ENCODE results near the gene ZNF775.
"Not testable (repeated sequence)": the region's sequence is repeated elsewhere in the genome, so short reads cannot be mapped to it uniquely, and the experiment has no call there.

The ZNF775 gene

GRCh38 chr7:150382123-150382843, 3.2 kb downstream of the ZNF775 start:
- in situ Hi-C loops (cut with HindIII; ENCODE audit: low pct_unique_long_range_greater_than_20kb, low sequenced_read_pairs) = no loop called here
- DNase-seq (ENCODE audit: low read depth in 1 of 2, low spot score in 1 of 2) = no peak
- no peak for TF ChIP-seq JUND (IDR thresholded peaks at IDR 0.05; ENCODE audit: low read depth)

- in situ Hi-C loops (cut with HindIII; ENCODE audit: low pct_unique_long_range_greater_than_20kb, low sequenced_read_pairs) = no loop called here
- no peak for TF ChIP-seq JUND (IDR thresholded peaks at IDR 0.05; ENCODE audit: low read depth)
- DNase-seq (ENCODE audit: low read depth in 1 of 2, low spot score in 1 of 2) = no peak
These were observed 3.7 kb downstream of the ZNF775 start for GRCh38 chr7:150382844-150383225.

- in situ Hi-C loops (cut with HindIII; ENCODE audit: low pct_unique_long_range_greater_than_20kb, low sequenced_read_pairs) = no loop called here
- no peak for TF ChIP-seq JUND (IDR thresholded peaks at IDR 0.05; ENCODE audit: low read depth)
- DNase-seq (ENCODE audit: low read depth in 1 of 2, low spot score in 1 of 2) = no peak
These were observed 4.7 kb downstream of the ZNF775 start for GRCh38 chr7:150383710-150384397.

DNA sequence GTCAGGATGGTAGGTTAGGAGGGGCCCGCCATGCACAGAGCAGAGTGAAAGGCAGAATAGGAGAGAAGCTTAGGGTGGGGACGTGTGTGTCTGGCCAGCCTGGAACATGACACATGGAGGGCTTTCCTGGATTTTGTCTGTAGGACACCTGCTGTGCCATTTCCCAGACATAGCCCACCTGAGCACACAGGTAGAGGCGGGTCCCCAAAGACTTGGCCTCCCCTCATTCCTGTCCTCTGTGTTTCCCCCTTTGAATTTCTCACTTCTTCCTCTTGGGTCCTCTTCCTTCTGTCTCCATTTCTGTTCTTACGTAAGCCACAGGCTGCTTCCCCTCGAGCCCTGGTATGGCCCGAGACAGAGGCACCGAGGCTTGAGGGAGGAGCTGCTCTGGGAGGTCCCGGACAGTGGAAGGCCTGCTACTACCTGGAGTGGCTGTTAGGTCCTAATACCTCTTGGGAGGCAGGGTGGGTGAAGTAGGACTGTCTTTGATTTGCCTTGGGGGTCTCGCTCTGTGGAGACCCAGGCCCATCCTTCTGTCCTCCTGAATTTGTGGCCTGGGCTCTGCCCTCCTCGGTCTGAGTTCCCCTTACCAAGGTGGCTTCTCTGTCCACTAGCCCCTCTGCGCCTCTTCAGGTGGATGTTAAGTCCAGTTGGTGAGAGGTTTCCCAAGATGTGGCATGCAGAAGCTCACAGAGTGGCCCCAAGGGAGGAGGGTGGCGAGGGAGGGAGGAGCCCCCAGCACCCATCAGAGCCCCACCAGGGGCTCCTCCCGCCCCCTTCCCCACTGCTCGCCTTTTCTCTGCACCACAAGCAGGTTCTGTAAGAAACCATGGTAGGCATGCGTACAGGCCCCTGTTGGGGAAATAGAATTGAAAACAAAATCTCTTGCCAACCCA, 5.5 kb downstream of the ZNF775 start:
- in situ Hi-C loops (cut with HindIII; ENCODE audit: low pct_unique_long_range_greater_than_20kb, low sequenced_read_pairs) = no loop called here
- no peak for DNase-seq (ENCODE audit: low read depth in 1 of 2, low spot score in 1 of 2)
- no peak for TF ChIP-seq JUND (IDR thresholded peaks at IDR 0.05; ENCODE audit: low read depth)

DNA sequence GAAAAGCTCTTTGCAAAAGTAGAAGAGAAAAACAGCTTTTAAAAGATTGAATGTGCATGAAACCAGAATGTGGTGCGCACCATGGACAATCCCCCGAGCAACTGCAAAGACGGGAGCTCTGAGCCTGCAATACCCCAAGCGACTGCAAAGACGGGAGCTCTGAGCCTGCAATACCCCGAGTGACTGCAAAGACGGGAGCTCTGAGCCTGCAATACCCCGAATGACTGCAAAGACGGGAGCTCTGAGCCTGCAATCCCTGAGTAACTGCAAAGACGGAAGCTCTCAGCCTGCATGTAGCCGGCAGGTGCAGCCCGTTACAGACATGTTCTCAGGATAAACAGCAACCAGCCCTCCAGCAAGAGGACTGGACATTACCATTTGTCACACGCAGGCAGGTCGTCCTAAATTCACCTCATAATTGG, 6.2 kb downstream of the ZNF775 start:
- in situ Hi-C loops (cut with HindIII; ENCODE audit: low pct_unique_long_range_greater_than_20kb, low sequenced_read_pairs) = no loop called here
- TF ChIP-seq JUND (IDR thresholded peaks at IDR 0.05; ENCODE audit: low read depth) = no peak
- no peak for DNase-seq (ENCODE audit: low read depth in 1 of 2, low spot score in 1 of 2)

DNA sequence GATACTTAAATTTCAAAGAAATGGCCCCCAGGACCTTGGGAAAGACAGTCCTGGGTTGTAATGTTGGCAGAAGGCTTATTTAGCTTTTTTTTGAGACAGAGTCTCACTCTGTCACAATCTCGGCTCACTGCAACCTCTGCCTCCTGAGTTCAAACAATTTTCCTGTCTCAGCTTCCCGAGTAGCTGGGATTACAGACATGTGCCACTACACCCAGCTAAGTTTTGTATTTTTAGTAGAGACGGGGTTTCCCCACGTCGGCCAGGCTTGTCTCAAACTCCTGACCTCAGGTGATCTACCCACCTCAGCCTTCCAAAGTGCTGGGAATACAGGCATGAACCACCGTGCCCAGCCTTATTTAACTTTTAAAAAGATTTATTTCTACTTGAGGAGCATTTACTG, 6.8 kb downstream of the ZNF775 start:
- in situ Hi-C loops (cut with HindIII; ENCODE audit: low pct_unique_long_range_greater_than_20kb, low sequenced_read_pairs) = not testable (repeated sequence)

GRCh38 chr7:150388306-150388705, 9.2 kb downstream of the ZNF775 start:
- in situ Hi-C loops (cut with HindIII; ENCODE audit: low pct_unique_long_range_greater_than_20kb, low sequenced_read_pairs) = no loop called here
- TF ChIP-seq JUND (IDR thresholded peaks at IDR 0.05; ENCODE audit: low read depth) = no peak
- no peak for DNase-seq (ENCODE audit: low read depth in 1 of 2, low spot score in 1 of 2)

More for the DNA sequence above, 6.8 kb downstream of the ZNF775 start:
- not testable (repeated sequence) for DNase-seq (ENCODE audit: low read depth in 1 of 2, low spot score in 1 of 2)

DNA sequence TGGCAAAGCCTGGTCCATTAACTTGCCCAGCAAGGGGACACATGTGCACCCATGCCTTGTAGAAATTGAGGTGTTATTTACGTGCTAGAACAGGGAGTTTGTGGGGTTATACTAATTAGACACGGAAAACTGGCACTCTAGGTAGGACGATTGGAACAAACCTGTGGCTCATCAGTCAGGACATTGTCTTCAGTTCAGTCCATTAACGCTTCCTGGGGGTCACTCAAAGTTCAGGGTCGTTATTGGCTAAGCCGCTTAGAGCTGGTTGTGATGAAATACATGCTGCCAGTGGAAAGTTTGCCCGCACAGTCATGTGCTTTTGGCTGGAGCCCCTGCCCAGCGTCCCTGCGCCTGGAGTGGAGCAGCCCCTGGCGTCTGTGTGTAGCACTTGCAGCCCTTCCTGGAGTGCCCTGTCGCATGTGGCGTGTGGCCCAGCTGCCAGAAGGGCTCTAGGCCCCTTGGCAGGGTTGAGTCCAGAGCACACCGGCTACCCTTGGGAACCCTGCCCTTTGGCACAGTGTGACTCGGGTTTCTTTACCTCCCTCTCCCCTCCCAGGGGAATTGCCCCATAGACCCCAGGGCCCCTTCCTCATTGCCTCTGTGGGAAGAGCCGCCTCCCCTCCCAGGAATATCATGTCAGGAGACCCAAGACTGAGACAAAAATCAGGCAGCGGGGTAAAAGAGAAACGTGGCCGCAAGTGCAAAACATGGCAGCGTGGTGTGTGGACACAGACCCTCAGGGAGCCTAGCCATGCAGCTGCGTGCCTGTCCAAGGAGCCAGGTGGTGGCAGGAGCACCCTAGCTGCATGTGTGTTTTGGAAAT, 9.8 kb downstream of the ZNF775 start:
- DNase-seq (ENCODE audit: low read depth in 1 of 2, low spot score in 1 of 2) = no peak
- no peak for TF ChIP-seq JUND (IDR thresholded peaks at IDR 0.05; ENCODE audit: low read depth)

GRCh38 chr7:150389532-150389816, 10.3 kb downstream of the ZNF775 start:
- in situ Hi-C loops (cut with HindIII; ENCODE audit: low pct_unique_long_range_greater_than_20kb, low sequenced_read_pairs) = no loop called here
- no peak for TF ChIP-seq JUND (IDR thresholded peaks at IDR 0.05; ENCODE audit: low read depth)
- no peak for DNase-seq (ENCODE audit: low read depth in 1 of 2, low spot score in 1 of 2)

More for the DNA sequence above, 9.8 kb downstream of the ZNF775 start:
- in situ Hi-C loops (cut with HindIII; ENCODE audit: low pct_unique_long_range_greater_than_20kb, low sequenced_read_pairs) = no loop called here

GRCh38 chr7:150390205-150390604, 11.1 kb downstream of the ZNF775 start:
- no peak for TF ChIP-seq JUND (IDR thresholded peaks at IDR 0.05; ENCODE audit: low read depth)

DNA sequence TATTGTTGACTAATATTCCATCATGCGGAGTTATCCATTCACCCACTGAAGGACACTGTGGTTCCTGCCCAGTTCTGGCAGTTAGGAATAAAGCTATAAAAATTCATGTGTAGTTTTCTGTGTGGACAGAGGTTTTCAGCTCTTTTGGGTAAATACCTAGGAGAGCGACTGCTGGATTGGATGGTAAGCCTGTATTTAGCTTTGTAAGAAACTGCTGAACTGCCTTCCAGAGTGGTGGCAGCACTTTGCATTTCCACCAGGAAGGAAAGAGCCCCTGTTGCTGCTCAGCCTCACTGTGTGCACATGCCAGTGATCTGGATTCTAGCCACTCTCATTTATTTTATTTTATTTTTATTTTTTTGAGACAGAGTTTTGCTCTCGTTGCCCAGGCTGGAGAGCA, 14.2 kb downstream of the ZNF775 start:
- no peak for TF ChIP-seq JUND (IDR thresholded peaks at IDR 0.05; ENCODE audit: low read depth)
- no peak for DNase-seq (ENCODE audit: low read depth in 1 of 2, low spot score in 1 of 2)
- in situ Hi-C loops (cut with HindIII; ENCODE audit: low pct_unique_long_range_greater_than_20kb, low sequenced_read_pairs) = no loop called here

More at GRCh38 chr7:150390205-150390604, 11.1 kb downstream of the ZNF775 start:
- in situ Hi-C loops (cut with HindIII; ENCODE audit: low pct_unique_long_range_greater_than_20kb, low sequenced_read_pairs) = no loop called here
- no peak for DNase-seq (ENCODE audit: low read depth in 1 of 2, low spot score in 1 of 2)

DNA sequence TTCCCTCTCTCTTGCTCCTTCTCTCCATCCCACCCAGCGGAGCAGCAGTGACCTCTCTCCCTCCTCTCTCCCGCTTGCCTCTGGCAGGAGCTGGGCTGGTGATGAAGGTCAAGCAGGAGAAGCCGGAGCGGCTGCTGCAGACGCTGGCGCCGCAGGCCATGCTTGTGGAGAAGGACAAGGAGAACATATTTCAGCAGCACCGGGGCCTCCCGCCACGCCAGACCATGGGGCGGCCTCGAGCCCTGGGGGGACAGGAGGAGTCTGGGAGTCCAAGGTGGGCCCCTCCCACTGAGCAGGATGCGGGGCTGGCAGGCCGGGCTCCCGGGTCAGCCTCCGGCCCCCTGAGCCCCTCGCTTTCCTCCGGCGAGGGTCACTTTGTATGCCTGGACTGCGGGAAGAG, 17.3 kb downstream of the ZNF775 start:
- no peak for DNase-seq (ENCODE audit: low read depth in 1 of 2, low spot score in 1 of 2)
- no peak for TF ChIP-seq JUND (IDR thresholded peaks at IDR 0.05; ENCODE audit: low read depth)
- in situ Hi-C loops (cut with HindIII; ENCODE audit: low pct_unique_long_range_greater_than_20kb, low sequenced_read_pairs) = no loop called here

Data from T47D (cell line).